ENCODE results near the gene C15orf62.

Gene C15orf62

DNA sequence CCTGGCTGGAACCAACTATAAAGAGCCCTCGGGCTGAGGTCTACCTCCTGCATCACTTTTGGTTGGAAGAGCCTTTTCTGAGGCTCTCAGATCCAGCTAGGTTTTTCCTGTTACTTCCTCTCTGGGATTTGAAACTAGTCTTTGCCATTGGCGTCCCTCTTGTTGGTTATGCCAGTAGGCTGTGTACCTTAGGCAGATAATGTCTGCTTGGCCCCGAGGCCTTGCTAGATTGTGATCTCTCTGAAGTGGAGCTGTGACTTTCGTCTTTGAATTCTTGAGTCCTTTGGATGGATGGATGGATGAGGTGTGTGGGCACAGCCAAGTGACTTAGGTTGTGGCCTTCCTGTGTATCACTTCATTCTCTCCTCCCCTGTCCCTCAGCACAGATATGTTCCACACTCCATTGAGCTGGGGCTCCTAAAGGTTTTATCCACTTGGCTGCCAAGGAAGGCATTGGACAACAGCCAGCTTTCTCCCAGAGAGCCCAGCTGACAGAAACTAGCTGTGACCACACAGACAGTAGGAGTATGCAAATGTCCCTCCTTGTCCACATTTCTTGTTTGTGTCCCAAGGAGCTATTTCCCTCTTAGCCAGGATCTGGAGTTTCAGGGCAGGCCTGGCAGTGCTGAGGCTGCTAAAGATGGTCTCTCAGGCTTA, 45.4 kb downstream of the C15orf62 start:
- no peak for DNase-seq (ENCODE audit: low read depth in 2 of 2)

DNA sequence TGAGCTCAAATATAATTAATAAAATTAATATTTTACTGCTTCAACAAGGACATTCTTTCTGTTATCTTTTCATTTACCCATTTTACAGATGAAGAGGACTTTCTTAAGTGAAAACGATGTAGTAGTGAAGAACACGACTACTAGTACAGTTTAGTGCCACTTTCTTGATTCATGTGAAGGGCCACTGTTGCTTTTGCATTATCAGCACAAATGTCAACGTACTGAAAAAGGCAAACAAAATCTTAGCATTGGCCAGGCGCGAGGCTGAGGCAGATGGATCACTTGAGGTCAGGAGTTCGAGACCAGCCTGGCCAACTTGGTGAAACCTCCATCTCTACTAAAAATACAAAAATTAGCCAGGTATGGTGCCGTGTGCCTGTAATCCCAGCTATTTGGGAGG, 49.3 kb downstream of the C15orf62 start:
- no peak for DNase-seq (ENCODE audit: low read depth in 2 of 2)

DNA sequence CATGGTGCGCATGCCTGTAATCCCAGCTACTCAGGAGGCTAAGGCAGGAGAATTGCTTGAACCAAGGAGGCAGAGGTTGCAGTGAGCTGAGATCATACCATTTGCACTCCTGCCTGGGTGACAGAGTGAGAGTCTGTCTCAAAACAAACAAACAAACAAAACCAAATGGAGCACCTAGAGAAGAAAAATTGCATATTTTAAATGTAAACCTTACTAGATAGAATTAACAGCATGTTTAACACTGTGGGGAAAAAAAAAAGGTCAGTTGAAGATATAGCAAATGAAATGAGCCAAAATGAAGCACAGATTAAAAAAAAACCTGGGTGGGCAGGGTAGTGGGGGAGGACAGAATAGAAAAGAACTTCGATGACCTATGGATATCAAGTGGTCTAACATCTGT, 51.4 kb downstream of the C15orf62 start:
- DNase-seq (ENCODE audit: low read depth in 2 of 2), result no peak
